T-helper 1 cell treated with Interleukin-12 subunit alpha and Interleukin-12 subunit beta and Interleukin-4 antibody, amounts not matched to agents 30 ng/mL and 1 ng/mL, for 36 hours (primary cell): Measurements from ENCODE around the gene SPDYE6. TPM values are rescaled to one million over a fixed set of nuclear protein-coding genes. Genes with fewer than 3 reads are reported as not detected.
"Not testable (repeated sequence)": the region's sequence is repeated elsewhere in the genome, so short reads cannot be mapped to it uniquely, and the experiment has no call there.

Experiments used
- intact Hi-C: fragments of 100-400 bp; cut with micrococcal nuclease; formaldehyde crosslinking; loops from one replicate; pipeline ENCODE4 v1.15.1; 2024
- total RNA-seq: library from RNA; stranded (reverse); gene quantifications from 2 replicates; pipeline ENCODE4 v1.2.3, GENCODE V29; 2022

SPDYE6 gene
- total RNA-seq, 1 donor from 2014 or later = not detected

- intact Hi-C loops = loop anchor here (10.0 kb wide), 3 partner anchors 551 to 1281 kb away; partner anchors contain the start of genes CUX1 and TRIM56
Observed at GRCh38 chr7:102365390-102365789, 9.1 kb upstream of the SPDYE6 start.

GRCh38 chr7:102364394-102364886 lies 8.2 kb upstream of the SPDYE6 start:
- intact Hi-C loops = loop anchor here (5.0 to 10.0 kb wide), 6 partner anchors 68 to 1280 kb away; partner anchors contain the start of genes CUX1, FAM185A, ORAI2 and TRIM56

- intact Hi-C loops = loop anchor here (1.0 to 10.0 kb wide), 8 partner anchors 33 to 1279 kb away; partner anchors contain the start of genes CUX1, FAM185A, ORAI2 and PRKRIP1
Observed at GRCh38 chr7:102363549-102364393, 7.5 kb upstream of the SPDYE6 start.

- intact Hi-C loops = not testable (repeated sequence)
Observed at GRCh38 chr7:102346983-102347382, 9.3 kb downstream of the SPDYE6 start.

GRCh38 chr7:102340599-102341368 lies 15.5 kb downstream of the SPDYE6 start:
- intact Hi-C loops = not testable (repeated sequence)

GRCh38 chr7:102337420-102337819 lies 18.8 kb downstream of the SPDYE6 start:
- intact Hi-C loops = not testable (repeated sequence)

GRCh38 chr7:102337002-102337401 lies 19.2 kb downstream of the SPDYE6 start:
- intact Hi-C loops = not testable (repeated sequence)

- intact Hi-C loops = not testable (repeated sequence)
Observed at GRCh38 chr7:102335574-102335973, 20.7 kb downstream of the SPDYE6 start.

GRCh38 chr7:102330666-102331460 lies 25.4 kb downstream of the SPDYE6 start:
- intact Hi-C loops = not testable (repeated sequence)

GRCh38 chr7:102329366-102329765 lies 26.9 kb downstream of the SPDYE6 start:
- intact Hi-C loops = loop anchor here (5.0 kb wide), 1 partner anchor 63 kb away; no protein-coding TSS in a partner anchor

GRCh38 chr7:102328863-102329262 lies 27.4 kb downstream of the SPDYE6 start:
- intact Hi-C loops = loop anchor here (5.0 kb wide), 1 partner anchor 63 kb away; no protein-coding TSS in a partner anchor

- intact Hi-C loops = loop anchor here (5.0 kb wide), 1 partner anchor 65 kb away; no protein-coding TSS in a partner anchor
Observed at GRCh38 chr7:102327183-102327582, 29.1 kb downstream of the SPDYE6 start.

GRCh38 chr7:102326157-102326889 lies 29.9 kb downstream of the SPDYE6 start:
- intact Hi-C loops = loop anchor here (5.0 kb wide), 1 partner anchor 66 kb away; no protein-coding TSS in a partner anchor

GRCh38 chr7:102325106-102325505 lies 31.1 kb downstream of the SPDYE6 start:
- intact Hi-C loops = loop anchor here (5.0 kb wide), 1 partner anchor 67 kb away; no protein-coding TSS in a partner anchor

- intact Hi-C loops = no loop called here
Observed at GRCh38 chr7:102323914-102324195, 32.4 kb downstream of the SPDYE6 start.

- intact Hi-C loops = no loop called here
Observed at GRCh38 chr7:102322202-102322715, 34.0 kb downstream of the SPDYE6 start.

GRCh38 chr7:102321351-102322201 lies 34.7 kb downstream of the SPDYE6 start:
- intact Hi-C loops = no loop called here

GRCh38 chr7:102320601-102321350 lies 35.5 kb downstream of the SPDYE6 start:
- intact Hi-C loops = no loop called here
